Adipocyte (in vitro differentiated cells): ENCODE data around the gene SORL1.
"Not testable (repeated sequence)": the region's sequence is repeated elsewhere in the genome, so short reads cannot be mapped to it uniquely, and the experiment has no call there.

Experiments used
- DNase-seq: peaks from one replicate; pipeline ENCODE4 v3.0.0-alpha.2; 2015; ENCODE audit warnings: low read depth
- H3K27me3 ChIP-seq: replicated peaks from 2 replicates; pipeline ENCODE4 v1.7.0; 2013; ENCODE audit warnings: mild to moderate bottlenecking, low read length, moderate library complexity; ENCODE audit not compliant: control insufficient read depth, insufficient read depth
- H3K36me3 ChIP-seq: 2 replicates; pipeline ENCODE4 v1.7.0; 2013; ENCODE audit warnings: low read length, mild to moderate bottlenecking, moderate library complexity; ENCODE audit not compliant: control insufficient read depth, insufficient read depth, severe bottlenecking
- H3K4me1 ChIP-seq: 2 replicates; pipeline ENCODE4 v1.7.0; 2013; ENCODE audit warnings: mild to moderate bottlenecking, low read length, moderate library complexity; ENCODE audit not compliant: control insufficient read depth, insufficient read depth
- H3K4me3 ChIP-seq: 2 replicates; pipeline ENCODE4 v1.7.0; 2013; ENCODE audit warnings: mild to moderate bottlenecking, low read length, moderate library complexity
- H3K9ac ChIP-seq: 2 replicates; pipeline ENCODE4 v1.7.0; 2013; ENCODE audit warnings: mild to moderate bottlenecking, low read length, moderate library complexity
- H3K9me3 ChIP-seq: 2 replicates; pipeline ENCODE4 v1.7.0; 2013; ENCODE audit warnings: mild to moderate bottlenecking, low read length, moderate library complexity; ENCODE audit not compliant: control insufficient read depth

Gene SORL1

GRCh38 chr11:121561240-121561639 lies 109.1 kb downstream of the SORL1 start:
- Histone ChIP-seq H3K9ac (no peak overlapping the region), H3K27me3 (peaks cover 62% of the 10 kb centered on the region), H3K36me3 (no peaks in the 10 kb centered on the region), H3K4me3 (no peak overlapping the region), H3K9me3 (no peaks in the 10 kb centered on the region), H3K4me1 (no peaks in the 10 kb centered on the region)
- no peak for DNase-seq

GRCh38 chr11:121561716-121562115 lies 109.6 kb downstream of the SORL1 start:
- H3K27me3 ChIP-seq: peaks cover 60% of the 10 kb centered on the region
- H3K36me3 ChIP-seq: no peaks in the 10 kb centered on the region
- H3K4me3 ChIP-seq: no peak overlapping the region
- H3K4me1 ChIP-seq: peaks cover 1% of the 10 kb centered on the region
- H3K9ac ChIP-seq: no peak overlapping the region
- no peak for DNase-seq
- H3K9me3 ChIP-seq: no peaks in the 10 kb centered on the region

GRCh38 chr11:121563003-121563402 lies 110.9 kb downstream of the SORL1 start:
- Histone ChIP-seq H3K9ac (no peak overlapping the region), H3K4me1 (peaks cover 5% of the 10 kb centered on the region), H3K9me3 (no peaks in the 10 kb centered on the region), H3K4me3 (no peak overlapping the region), H3K27me3 (peaks cover 55% of the 10 kb centered on the region), H3K36me3 (no peaks in the 10 kb centered on the region)
- DNase-seq: no peak

- DNase-seq: peak; percentile 32
- H3K27me3 ChIP-seq: peaks cover 47% of the 10 kb centered on the region
- H3K9ac ChIP-seq: no peak overlapping the region
- no peaks in the 10 kb centered on the region for H3K36me3 ChIP-seq
- H3K4me1 ChIP-seq: peaks cover 5% of the 10 kb centered on the region
- H3K9me3 ChIP-seq: no peaks in the 10 kb centered on the region
- H3K4me3 ChIP-seq: no peak overlapping the region
These were observed 112.0 kb downstream of the SORL1 start for GRCh38 chr11:121563900-121564822.

GRCh38 chr11:121564948-121565684 lies 113.0 kb downstream of the SORL1 start:
- no peaks in the 10 kb centered on the region for H3K9me3 ChIP-seq
- no peak overlapping the region for H3K9ac ChIP-seq
- no peak overlapping the region for H3K4me3 ChIP-seq
- no peaks in the 10 kb centered on the region for H3K36me3 ChIP-seq
- H3K27me3 ChIP-seq: peaks cover 38% of the 10 kb centered on the region
- H3K4me1 ChIP-seq: peaks cover 5% of the 10 kb centered on the region
- no peak for DNase-seq

GRCh38 chr11:121566279-121567168 lies 114.4 kb downstream of the SORL1 start:
- H3K9me3 ChIP-seq: no peaks in the 10 kb centered on the region
- H3K9ac ChIP-seq: no peak overlapping the region
- no peak for DNase-seq
- peaks cover 28% of the 10 kb centered on the region for H3K27me3 ChIP-seq
- peaks cover 12% of the 10 kb centered on the region for H3K4me1 ChIP-seq
- H3K36me3 ChIP-seq: no peaks in the 10 kb centered on the region
- H3K4me3 ChIP-seq: no peak overlapping the region

- peaks cover 24% of the 10 kb centered on the region for H3K27me3 ChIP-seq
- no peak overlapping the region for H3K4me3 ChIP-seq
- no peak overlapping the region for H3K9ac ChIP-seq
- H3K9me3 ChIP-seq: no peaks in the 10 kb centered on the region
- H3K4me1 ChIP-seq: peaks cover 19% of the 10 kb centered on the region
- DNase-seq: peak; percentile 12
- no peaks in the 10 kb centered on the region for H3K36me3 ChIP-seq
These were observed 115.9 kb downstream of the SORL1 start for GRCh38 chr11:121567995-121568394.

GRCh38 chr11:121569332-121570299 lies 117.5 kb downstream of the SORL1 start:
- H3K36me3 ChIP-seq, DNase-seq, H3K4me3 ChIP-seq, H3K9ac ChIP-seq, H3K9me3 ChIP-seq: not testable (repeated sequence)
- Histone ChIP-seq H3K4me1 (peaks cover 19% of the 10 kb centered on the region), H3K27me3 (peaks cover 38% of the 10 kb centered on the region)

- Histone ChIP-seq H3K4me3 (no peak overlapping the region), H3K9ac (no peak overlapping the region), H3K9me3 (no peaks in the 10 kb centered on the region), H3K27me3 (peaks cover 38% of the 10 kb centered on the region), H3K4me1 (peaks cover 25% of the 10 kb centered on the region), H3K36me3 (no peaks in the 10 kb centered on the region)
- no peak for DNase-seq
These were observed 118.3 kb downstream of the SORL1 start for GRCh38 chr11:121570453-121570852.

- Histone ChIP-seq H3K27me3 (peaks cover 38% of the 10 kb centered on the region), H3K4me1 (peaks cover 28% of the 10 kb centered on the region), H3K9ac (no peak overlapping the region), H3K36me3 (no peaks in the 10 kb centered on the region), H3K4me3 (no peak overlapping the region), H3K9me3 (peaks cover 1% of the 10 kb centered on the region)
- DNase-seq: no peak
These were observed 119.4 kb downstream of the SORL1 start for GRCh38 chr11:121571506-121571905.
